HG02798 (cell line): ENCODE measurements around the gene ST6GALNAC3.
"Not testable (repeated sequence)": the region's sequence is repeated elsewhere in the genome, so short reads cannot be mapped to it uniquely, and the experiment has no call there.

Experiments
- ATAC-seq: cut with Tn5 transposase; IDR thresholded peaks from one replicate; pipeline ENCODE4 v1.9.1; 2021; ENCODE audit warnings: mild to moderate bottlenecking; ENCODE audit not compliant: unreplicated experiment, poor library complexity

Gene ST6GALNAC3

GRCh38 chr1:76232666-76233065 lies 158.1 kb downstream of the ST6GALNAC3 start:
- ATAC-seq: no peak

GRCh38 chr1:76234061-76234460 lies 159.5 kb downstream of the ST6GALNAC3 start:
- ATAC-seq: no peak

GRCh38 chr1:76237211-76237610 lies 162.7 kb downstream of the ST6GALNAC3 start:
- no peak for ATAC-seq

- no peak for ATAC-seq
Measured at GRCh38 chr1:76238094-76238628, 163.6 kb downstream of the ST6GALNAC3 start.

GRCh38 chr1:76239470-76239918 lies 164.9 kb downstream of the ST6GALNAC3 start:
- no peak for ATAC-seq

GRCh38 chr1:76240316-76240715 lies 165.8 kb downstream of the ST6GALNAC3 start:
- ATAC-seq: no peak

GRCh38 chr1:76242587-76242986 lies 168.0 kb downstream of the ST6GALNAC3 start:
- not testable (repeated sequence) for ATAC-seq

- ATAC-seq: no peak
Measured at GRCh38 chr1:76247261-76247852, 172.8 kb downstream of the ST6GALNAC3 start.

GRCh38 chr1:76250271-76250670 lies 175.7 kb downstream of the ST6GALNAC3 start:
- no peak for ATAC-seq

GRCh38 chr1:76252431-76252830 lies 177.9 kb downstream of the ST6GALNAC3 start:
- ATAC-seq: no peak

GRCh38 chr1:76254104-76255030 lies 179.8 kb downstream of the ST6GALNAC3 start:
- ATAC-seq: no peak

- ATAC-seq: no peak
Measured at GRCh38 chr1:76256289-76257223, 182.0 kb downstream of the ST6GALNAC3 start.

- ATAC-seq: no peak
Measured at GRCh38 chr1:76257823-76258222, 183.3 kb downstream of the ST6GALNAC3 start.

GRCh38 chr1:76259270-76259669 lies 184.7 kb downstream of the ST6GALNAC3 start:
- ATAC-seq: no peak

- ATAC-seq: no peak
Measured at GRCh38 chr1:76260279-76260678, 185.7 kb downstream of the ST6GALNAC3 start.

GRCh38 chr1:76262601-76263000 lies 188.1 kb downstream of the ST6GALNAC3 start:
- ATAC-seq: no peak

- ATAC-seq: no peak
Measured at GRCh38 chr1:76264642-76265041, 190.1 kb downstream of the ST6GALNAC3 start.

GRCh38 chr1:76266762-76267161 lies 192.2 kb downstream of the ST6GALNAC3 start:
- no peak for ATAC-seq

- ATAC-seq: no peak
Measured at GRCh38 chr1:76267631-76268030, 193.1 kb downstream of the ST6GALNAC3 start.

- ATAC-seq: no peak
Measured at GRCh38 chr1:76268341-76268740, 193.8 kb downstream of the ST6GALNAC3 start.
